A673 (cell line): ENCODE data around the gene LAMA3. TPM values are rescaled to one million over a fixed set of nuclear protein-coding genes. Genes with fewer than 3 reads are reported as not detected.

Experiments
- BruUV-seq: library from RNA; stranded (reverse); fragments of 400-500 nt; replicated peaks from 2 replicates; lab custom pipeline; 2021; lab: Mats Ljungman, UMichigan
- CTCF ChIA-PET: fragments of 300-600 bp; sonication (Branson Sonifier 250); formaldehyde crosslinking; loops from one replicate; lab custom pipeline; 2022; ENCODE audit warnings: antibody characterized with exemption; lab: Charles Lee
- POLR2A ChIA-PET: fragments of 300-600 bp; sonication (Branson Sonifier 250); formaldehyde crosslinking; loops from one replicate; lab custom pipeline; 2022; ENCODE audit warnings: antibody characterized with exemption; ENCODE audit not compliant: low non-redundant PET; lab: Charles Lee
- DNase-seq: peaks from one replicate; pipeline ENCODE4 v3.0.0-alpha.2; 2015; ENCODE audit warnings: low spot score
- H3K27ac ChIP-seq: fragments of 200-600 bp; sonication (generic); 2 replicates; pipeline ENCODE4 v1.5.1; 2016; ENCODE audit warnings: mixed run types, low read depth, mild to moderate bottlenecking, mixed read lengths, antibody characterized with exemption, low read length; ENCODE audit not compliant: poor library complexity, severe bottlenecking
- H3K27me3 ChIP-seq: fragments of 200-600 bp; sonication (generic); replicated peaks from 2 replicates; pipeline ENCODE4 v1.6.1; 2017; ENCODE audit warnings: mixed run types, low read depth, mild to moderate bottlenecking, mixed read lengths, antibody characterized with exemption, low read length; ENCODE audit not compliant: insufficient read depth, poor library complexity
- H3K36me3 ChIP-seq: fragments of 200-600 bp; sonication (generic); 2 replicates; pipeline ENCODE4 v1.6.1; 2016; ENCODE audit warnings: mixed run types, mild to moderate bottlenecking, mixed read lengths, antibody characterized with exemption, low read length; ENCODE audit not compliant: insufficient read depth, poor library complexity, severe bottlenecking
- H3K4me1 ChIP-seq: fragments of 200-600 bp; sonication (generic); 2 replicates; pipeline ENCODE4 v1.6.1; 2017; ENCODE audit warnings: mixed run types, mild to moderate bottlenecking, mixed read lengths, antibody characterized with exemption, low read length; ENCODE audit not compliant: insufficient read depth, poor library complexity, severe bottlenecking
- H3K4me3 ChIP-seq: fragments of 200-600 bp; sonication (generic); 2 replicates; pipeline ENCODE4 v1.5.1; 2016; ENCODE audit warnings: low read depth, mixed run types, mild to moderate bottlenecking, mixed read lengths, low read length; ENCODE audit not compliant: poor library complexity, severe bottlenecking
- H3K9me3 ChIP-seq: fragments of 200-600 bp; sonication (generic); 2 replicates; pipeline ENCODE4 v1.6.1; 2016; ENCODE audit warnings: mixed run types, low read depth, mild to moderate bottlenecking, mixed read lengths, antibody characterized with exemption, low read length; ENCODE audit not compliant: poor library complexity, severe bottlenecking
- EZH2 ChIP-seq: fragments of 200-600 bp; sonication (generic); IDR thresholded peaks from 2 replicates; pipeline ENCODE4 v1.6.1; 2017; ENCODE audit warnings: borderline replicate concordance, low read depth, mild to moderate bottlenecking, mixed read lengths, antibody characterized with exemption, low read length; ENCODE audit not compliant: poor library complexity, severe bottlenecking
- intact Hi-C: fragments of 100-400 bp; cut with micrococcal nuclease; formaldehyde crosslinking; loops from one replicate; pipeline ENCODE4 v1.10.0; 2022; ENCODE audit not compliant: unreplicated experiment
- total RNA-seq: library from RNA; stranded (reverse); gene quantifications from 2 replicates; pipeline ENCODE4 v1.2.3, GENCODE V29; 2021
- TF ChIP-seq, protein P1 (sequence below): fragments of 300-800, 200-600 bp; sonication (generic); conservative IDR thresholded peaks from 2 replicates; pipeline ENCODE4 v1.5.1; 2017; ENCODE audit warnings: low read depth, mild to moderate bottlenecking, antibody characterized with exemption, low read length, moderate library complexity, mixed read lengths

LAMA3 gene
- total RNA-seq, 1 experiment from 2014 or later, result 2.7 TPM

DNA sequence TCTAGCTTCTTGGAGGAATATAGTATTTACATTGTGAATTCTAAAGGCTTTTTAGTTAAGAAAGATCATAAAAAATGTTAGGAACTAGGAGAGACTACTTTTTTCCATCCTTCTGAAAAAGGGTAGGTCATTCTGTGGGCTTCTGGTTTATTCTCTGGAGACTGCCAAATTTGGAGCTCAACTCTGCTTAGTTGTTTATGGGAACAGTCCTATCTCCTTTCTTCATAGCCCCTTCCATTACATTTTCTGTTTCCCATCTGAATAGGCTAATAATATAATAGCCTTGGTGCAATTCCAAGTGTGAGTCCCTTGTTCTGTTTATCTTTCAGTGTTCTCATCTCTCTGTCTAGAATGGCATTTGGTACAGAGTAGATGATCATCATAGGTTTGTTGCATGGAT is 15.6 kb downstream of the LAMA3 start:
- CTCF ChIA-PET, result no interaction called here

DNA sequence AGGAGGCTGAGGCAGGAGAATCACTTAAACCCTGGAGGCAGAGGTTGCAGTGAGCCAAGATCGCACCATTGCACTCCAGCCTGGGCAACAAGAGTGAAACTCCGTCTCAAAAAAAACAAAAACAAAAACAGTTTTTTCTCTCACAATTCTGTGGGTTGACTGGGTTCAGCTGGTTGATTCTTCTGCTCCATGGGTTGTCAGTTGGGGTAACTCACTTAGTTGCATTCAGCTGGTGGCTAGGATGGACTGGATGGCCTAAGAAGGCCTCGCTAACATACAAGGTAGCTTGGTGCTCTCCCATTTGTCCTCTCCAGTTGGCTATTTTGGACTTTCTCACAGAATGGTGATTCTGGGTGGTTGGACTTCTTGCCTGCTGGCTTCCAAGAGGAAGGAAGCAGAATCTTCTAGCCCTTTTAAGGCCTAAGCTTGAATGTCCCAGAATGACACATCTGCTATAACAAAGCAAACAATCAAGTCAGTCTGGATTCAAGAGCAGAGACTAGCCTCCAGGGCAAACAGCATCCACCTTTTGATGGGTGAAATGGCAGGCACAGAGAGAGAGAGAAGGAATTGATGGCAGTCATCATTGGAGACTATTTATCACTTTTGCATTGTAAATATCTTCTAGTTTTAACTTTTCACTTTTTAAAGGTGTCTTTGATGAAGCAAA is 17.9 kb downstream of the LAMA3 start:
- ChIA-PET CTCF (no interaction called here), POLR2A (no interaction called here)
- no peak for TF ChIP-seq EZH2
- TF ChIP-seq, protein P1, sequence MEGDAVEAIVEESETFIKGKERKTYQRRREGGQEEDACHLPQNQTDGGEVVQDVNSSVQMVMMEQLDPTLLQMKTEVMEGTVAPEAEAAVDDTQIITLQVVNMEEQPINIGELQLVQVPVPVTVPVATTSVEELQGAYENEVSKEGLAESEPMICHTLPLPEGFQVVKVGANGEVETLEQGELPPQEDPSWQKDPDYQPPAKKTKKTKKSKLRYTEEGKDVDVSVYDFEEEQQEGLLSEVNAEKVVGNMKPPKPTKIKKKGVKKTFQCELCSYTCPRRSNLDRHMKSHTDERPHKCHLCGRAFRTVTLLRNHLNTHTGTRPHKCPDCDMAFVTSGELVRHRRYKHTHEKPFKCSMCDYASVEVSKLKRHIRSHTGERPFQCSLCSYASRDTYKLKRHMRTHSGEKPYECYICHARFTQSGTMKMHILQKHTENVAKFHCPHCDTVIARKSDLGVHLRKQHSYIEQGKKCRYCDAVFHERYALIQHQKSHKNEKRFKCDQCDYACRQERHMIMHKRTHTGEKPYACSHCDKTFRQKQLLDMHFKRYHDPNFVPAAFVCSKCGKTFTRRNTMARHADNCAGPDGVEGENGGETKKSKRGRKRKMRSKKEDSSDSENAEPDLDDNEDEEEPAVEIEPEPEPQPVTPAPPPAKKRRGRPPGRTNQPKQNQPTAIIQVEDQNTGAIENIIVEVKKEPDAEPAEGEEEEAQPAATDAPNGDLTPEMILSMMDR, result no peak
- no TSS peak for BruUV-seq
- H3K27me3 ChIP-seq, result no peaks in the 10 kb centered on the region
- no peaks in the 10 kb centered on the region for H3K9me3 ChIP-seq
- DNase-seq, result no peak
- no peaks in the 10 kb centered on the region for H3K36me3 ChIP-seq
- no peak overlapping the region for H3K4me3 ChIP-seq
- no peaks in the 10 kb centered on the region for H3K4me1 ChIP-seq
- intact Hi-C loops, result no loop called here
- no peak overlapping the region for H3K27ac ChIP-seq

More for the DNA sequence above, 15.6 kb downstream of the LAMA3 start:
- no peaks in the 10 kb centered on the region for H3K27me3 ChIP-seq
- H3K4me1 ChIP-seq, result no peaks in the 10 kb centered on the region
- TF ChIP-seq, protein P1, result no peak
- TF ChIP-seq EZH2, result no peak
- no peak overlapping the region for H3K4me3 ChIP-seq
- no peaks in the 10 kb centered on the region for H3K36me3 ChIP-seq
- no peak for DNase-seq
- no peak overlapping the region for H3K27ac ChIP-seq
- intact Hi-C loops, result loop anchor here (5.0 kb wide), 2 partner anchors 107 to 208 kb away; no protein-coding TSS in a partner anchor
- POLR2A ChIA-PET, result no interaction called here
- H3K9me3 ChIP-seq, result no peaks in the 10 kb centered on the region
- no TSS peak for BruUV-seq

DNA sequence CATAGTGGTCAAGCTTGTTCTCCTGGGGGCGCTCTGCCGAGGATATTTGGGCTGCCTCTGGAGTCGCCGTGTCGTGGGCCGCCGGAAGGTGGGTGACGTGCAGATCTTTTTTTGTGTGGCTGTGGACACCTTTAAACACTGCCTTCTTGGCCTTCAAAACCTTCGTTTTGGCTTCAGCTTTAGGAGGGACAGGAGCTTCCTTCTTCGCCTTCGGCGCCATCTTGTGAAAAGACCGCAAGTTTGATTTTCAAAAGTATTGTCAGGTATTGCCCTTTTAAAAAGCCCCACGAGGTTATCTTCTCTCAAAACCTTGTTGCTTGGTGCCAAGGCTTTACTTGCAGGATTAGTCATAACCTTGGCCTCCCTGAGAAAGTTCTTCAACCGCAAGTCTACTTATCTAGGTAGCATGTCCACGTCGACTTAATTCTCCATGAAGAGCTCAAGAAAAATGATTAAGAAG is 20.8 kb downstream of the LAMA3 start:
- no peak overlapping the region for H3K27ac ChIP-seq
- TF ChIP-seq, protein P1, result no peak
- no peak for TF ChIP-seq EZH2
- H3K27me3 ChIP-seq, result no peaks in the 10 kb centered on the region
- CTCF ChIA-PET, result no interaction called here
- DNase-seq, result no peak
- POLR2A ChIA-PET, result no interaction called here
- H3K4me3 ChIP-seq, result no peak overlapping the region
- intact Hi-C loops, result no loop called here
- H3K9me3 ChIP-seq, result no peaks in the 10 kb centered on the region
- no TSS peak for BruUV-seq
- no peaks in the 10 kb centered on the region for H3K4me1 ChIP-seq
- no peaks in the 10 kb centered on the region for H3K36me3 ChIP-seq
